Measurements from ENCODE around the gene FAIM2.

- TF ChIP-seq ZNF565 (CRISPR knock-in tag; conservative IDR thresholded peaks at IDR 0.05; ENCODE audit: low read depth) (no peak), ZFP30 (CRISPR knock-in tag; IDR thresholded peaks at IDR 0.05) (no peak), TSHZ2 (CRISPR knock-in tag; IDR thresholded peaks at IDR 0.05) (no peak), PATZ1 (CRISPR knock-in tag; IDR thresholded peaks at IDR 0.05; ENCODE audit: borderline replicate concordance) (no peak), CREB5 (CRISPR knock-in tag; IDR thresholded peaks at IDR 0.05; ENCODE audit: low read depth) (no peak), ARNTL (CRISPR knock-in tag; IDR thresholded peaks at IDR 0.05; ENCODE audit: borderline replicate concordance, low read depth) (no peak), TOX (CRISPR knock-in tag; IDR thresholded peaks at IDR 0.05; ENCODE audit: borderline replicate concordance) (no peak), ZFP3 (CRISPR knock-in tag; IDR thresholded peaks at IDR 0.05) (no peak), ESRRG (CRISPR knock-in tag; IDR thresholded peaks at IDR 0.05) (no peak), TCF4 (CRISPR knock-in tag; IDR thresholded peaks at IDR 0.05; ENCODE audit: borderline replicate concordance) (no peak), RARB (CRISPR knock-in tag; IDR thresholded peaks at IDR 0.05) (no peak), BACH2 (CRISPR knock-in tag; IDR thresholded peaks at IDR 0.05; ENCODE audit: borderline replicate concordance) (no peak), ISL1 (CRISPR knock-in tag; IDR thresholded peaks at IDR 0.05) (no peak), CSDC2 (CRISPR knock-in tag; IDR thresholded peaks at IDR 0.05) (no peak)
Measured at GRCh38 chr12:49910331-49911212, 6.9 kb upstream of the FAIM2 start.
